Activated CD4-positive, alpha-beta T cell treated with anti-CD3 and anti-CD28 coated beads, Interleukin-2, amount 50 U/mL, for 16 hours (primary cell): ENCODE results near the gene KATNB1.
A peak's percentile ranks its signal among the peaks of the same experiment; 100 is the strongest.

Experiments used
- DNase-seq: peaks from one replicate; pipeline ENCODE4 v3.0.0-alpha.2; 2020

KATNB1 gene

DNA sequence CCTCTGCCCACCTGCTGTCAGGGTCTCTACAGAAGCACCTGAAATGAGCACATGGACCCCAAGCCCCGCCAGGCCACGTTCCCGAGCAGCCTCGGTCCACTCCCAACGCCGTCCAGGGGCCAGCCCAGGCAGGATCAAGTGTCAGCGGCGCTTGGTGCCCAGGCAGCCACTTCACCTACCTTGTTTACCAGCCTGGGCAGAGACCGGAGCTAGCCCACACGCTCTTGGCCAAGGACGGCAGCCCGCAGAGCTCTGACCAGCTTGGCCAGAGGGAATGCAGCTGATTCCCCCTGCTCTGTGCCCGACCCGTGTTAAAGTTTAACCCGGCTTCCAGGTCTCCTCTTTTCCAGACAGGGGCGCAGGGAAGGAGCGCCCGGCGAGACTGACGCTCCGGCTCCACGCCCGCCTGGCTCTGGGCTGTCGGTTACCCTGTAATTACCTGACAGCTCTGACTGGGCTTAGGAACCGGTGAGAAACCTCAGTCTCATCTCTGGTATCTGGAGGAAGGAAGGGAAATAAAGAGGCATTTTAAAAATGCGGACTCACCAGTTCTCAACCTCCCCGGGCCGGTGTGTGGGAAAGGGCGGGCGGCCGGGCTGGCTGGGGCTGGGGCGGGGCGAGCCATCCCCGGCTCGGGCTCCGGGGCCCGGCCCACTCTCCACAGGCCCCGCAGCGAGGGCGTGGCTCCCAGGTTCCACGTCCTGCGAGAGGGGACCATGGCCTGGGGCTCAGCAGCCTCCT, 62.1 kb downstream of the KATNB1 start:
- no peak for DNase-seq

DNA sequence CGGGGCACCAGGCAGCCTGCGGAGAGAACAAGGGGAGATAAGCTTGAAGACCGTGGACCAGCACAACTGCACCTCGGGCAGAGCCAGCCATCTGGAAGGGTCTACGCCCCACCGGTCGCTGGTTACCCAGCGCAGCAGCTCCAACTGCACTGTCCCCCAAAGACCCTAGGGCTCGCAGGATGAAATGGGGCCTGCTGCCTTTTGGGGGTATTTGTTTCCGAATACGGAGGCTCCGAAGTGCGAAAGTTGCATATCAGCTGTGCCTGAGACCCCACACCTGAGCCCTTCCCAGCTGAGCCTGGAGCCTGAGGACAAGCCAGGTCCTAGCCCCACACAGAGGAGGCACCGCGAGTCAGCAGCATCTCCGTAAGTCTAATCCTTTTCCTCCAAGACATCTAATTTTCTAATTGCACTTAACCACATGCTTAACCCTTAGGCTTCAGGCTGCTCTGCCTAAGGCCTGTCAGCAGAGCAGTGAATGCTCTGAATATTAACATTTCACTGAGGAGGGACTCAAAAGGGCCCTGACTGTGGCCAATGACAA, 62.8 kb downstream of the KATNB1 start:
- no peak for DNase-seq

DNA sequence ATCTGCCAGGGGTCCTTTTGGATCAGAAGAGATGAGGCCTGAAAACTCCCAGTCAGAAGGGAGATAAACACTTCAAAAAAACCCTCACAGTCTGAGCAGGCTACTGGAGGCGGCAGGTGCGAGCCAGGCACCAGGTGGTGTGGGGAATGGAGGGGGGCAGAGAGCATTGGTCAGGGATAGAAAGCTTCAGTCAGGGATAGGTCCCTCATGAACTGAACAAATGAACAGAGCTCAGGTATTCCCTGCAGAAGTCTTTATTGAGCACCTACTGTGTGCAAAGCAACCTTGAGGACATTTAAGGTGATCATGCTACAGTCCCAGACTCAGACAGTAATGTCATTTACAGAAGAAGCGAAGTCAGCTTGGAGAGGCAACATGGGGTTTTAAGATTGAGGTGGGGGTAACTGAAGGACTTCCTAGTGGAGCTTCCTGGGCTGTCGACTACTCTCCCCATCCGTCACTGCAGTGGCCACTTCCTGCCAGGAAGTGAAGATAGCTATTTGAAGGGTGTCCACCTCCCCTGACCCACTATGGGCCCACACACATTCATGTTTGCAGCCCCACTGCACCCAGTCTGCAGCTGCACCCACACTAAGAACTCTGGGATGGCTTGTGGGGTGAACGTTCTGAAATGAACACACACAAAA, 63.5 kb downstream of the KATNB1 start:
- DNase-seq: no peak

- DNase-seq: no peak
These were observed 64.1 kb downstream of the KATNB1 start for GRCh38 chr16:57799600-57800199.

GRCh38 chr16:57800200-57801097, 64.9 kb downstream of the KATNB1 start:
- no peak for DNase-seq

DNA sequence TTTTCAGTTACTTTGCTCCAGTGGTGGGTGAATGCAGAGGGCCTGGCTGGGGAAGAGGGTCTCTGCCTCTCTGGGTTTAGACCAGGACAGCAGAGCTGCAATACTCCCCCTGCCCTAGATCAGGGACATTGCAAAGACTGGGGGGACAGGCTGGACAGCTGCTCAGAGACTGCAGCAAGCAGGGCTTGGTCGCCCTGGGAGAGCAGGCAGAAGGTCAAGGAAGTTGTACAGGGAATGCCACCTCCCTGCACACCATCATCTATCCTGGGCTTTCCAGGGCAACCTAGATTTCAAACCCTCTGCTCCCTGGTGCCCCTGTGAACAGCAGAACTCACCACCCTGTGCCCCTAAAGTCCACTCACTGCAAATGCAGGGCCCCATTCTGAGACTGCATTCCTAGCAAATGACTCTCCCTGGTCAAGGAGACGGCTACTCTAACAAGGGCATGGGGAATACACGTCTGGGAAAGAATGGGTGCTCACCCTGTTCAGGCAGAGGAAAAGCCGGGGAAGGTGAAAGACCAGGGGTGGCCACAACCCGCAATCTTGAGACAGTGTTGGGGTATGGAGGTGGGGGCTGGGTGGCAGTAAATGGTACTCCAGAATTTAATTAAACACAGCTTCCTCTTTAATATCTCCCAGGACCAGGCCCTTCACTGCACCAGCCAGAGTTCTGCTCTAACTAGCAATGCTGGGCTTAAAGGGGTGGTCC, 65.7 kb downstream of the KATNB1 start:
- DNase-seq: no peak

GRCh38 chr16:57801809-57802340, 66.3 kb downstream of the KATNB1 start:
- DNase-seq: no peak

DNA sequence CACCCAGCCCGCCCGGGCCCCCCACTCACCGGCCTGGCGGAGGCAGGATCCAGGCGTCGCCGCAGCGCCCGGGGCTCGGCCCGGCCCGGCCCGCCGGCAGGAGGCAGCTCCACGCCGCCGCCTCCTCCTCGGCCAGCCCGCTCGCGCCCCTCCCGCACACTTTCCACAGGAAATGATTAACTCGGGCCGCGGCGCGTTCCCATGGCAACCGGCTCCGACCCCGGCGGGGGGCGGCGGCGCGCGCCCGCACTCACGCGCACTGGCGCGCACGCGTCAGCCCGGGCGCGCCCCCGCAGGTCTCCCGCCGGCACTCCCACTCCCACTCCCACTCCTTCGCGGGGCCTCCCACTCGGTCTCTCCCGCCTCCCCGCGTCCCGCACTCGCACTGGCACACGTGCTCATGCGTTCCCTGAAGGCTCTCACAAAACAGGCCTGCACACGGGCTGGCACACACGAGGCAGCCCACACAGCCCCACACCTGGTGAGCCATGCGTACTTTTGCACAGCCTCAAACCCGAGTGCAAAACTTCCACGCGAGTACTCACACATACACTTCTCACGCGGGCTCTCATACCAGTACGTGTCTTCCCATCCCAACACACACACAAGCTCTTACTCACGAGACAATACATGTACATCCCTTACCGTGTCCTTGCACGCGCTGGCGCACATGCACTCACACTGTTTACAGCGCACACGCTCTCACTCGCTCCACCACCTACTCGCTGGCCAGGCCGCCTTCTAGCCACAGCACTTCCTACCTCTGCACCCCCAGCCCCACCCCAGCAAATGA, 67.0 kb downstream of the KATNB1 start, which contains the start of gene KIFC3:
TSS of gene KIFC3 (minus strand) at position 151 of the 793 bp plus-strand sequence. CDS start 4,248 bp downstream, outside the sequence.
- DNase-seq: peak; percentile 59

DNA sequence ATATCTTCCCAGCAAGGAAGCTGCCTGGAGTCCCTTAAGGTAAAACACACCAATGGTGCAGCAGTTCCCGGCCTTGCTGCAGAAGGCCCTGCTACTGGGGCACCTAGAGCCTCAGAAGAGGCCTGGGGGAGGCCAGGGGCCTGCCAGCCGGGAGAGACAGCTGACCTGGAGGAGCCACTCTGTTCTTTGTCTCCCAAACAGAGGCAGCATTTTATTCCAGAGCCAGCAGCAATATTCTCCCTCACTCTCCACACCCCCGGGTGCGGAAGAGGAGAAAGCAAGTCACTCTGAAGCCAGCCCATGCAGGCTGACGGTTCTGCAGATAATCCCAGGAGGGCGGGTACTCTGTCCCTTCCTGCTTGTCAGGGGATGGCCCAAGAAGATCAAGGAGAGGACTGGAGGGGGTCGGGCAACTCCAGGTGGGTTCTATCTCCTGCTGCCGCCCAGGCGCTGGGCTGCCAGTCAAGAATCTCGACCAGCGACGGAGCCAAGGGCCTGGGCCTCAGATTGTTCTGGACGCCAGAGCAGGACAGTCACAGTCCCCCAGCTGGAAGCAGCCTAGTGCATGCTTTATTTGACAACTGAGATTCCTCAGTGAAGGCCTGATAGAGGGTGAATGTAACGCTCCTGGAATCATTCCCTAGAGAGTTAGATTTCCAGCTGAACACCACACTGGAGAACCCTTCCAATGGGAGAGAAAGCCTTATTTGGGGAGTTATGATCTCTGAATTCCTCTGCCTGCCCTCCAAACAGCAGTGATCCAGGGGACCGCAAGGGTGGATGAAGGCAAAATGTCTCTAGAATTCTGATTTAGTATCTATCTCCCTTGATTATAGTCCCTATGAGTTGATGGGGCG, 67.8 kb downstream of the KATNB1 start:
- DNase-seq: no peak

- no peak for DNase-seq
These were observed 68.7 kb downstream of the KATNB1 start for GRCh38 chr16:57804111-57804837.

GRCh38 chr16:57805176-57805575, 69.6 kb downstream of the KATNB1 start:
- DNase-seq: no peak
